B cell (primary cell): ENCODE measurements around the gene ZNF148. TPM values are rescaled to one million over a fixed set of nuclear protein-coding genes. Genes with fewer than 3 reads are reported as not detected.

Source experiments
- ATAC-seq: fragments of 200-7000 bp; cut with Tn5 transposase; one replicate; pipeline ENCODE4 v1.10.0; 2021; ENCODE audit warnings: low read depth, mild to moderate bottlenecking, moderate number of reproducible peaks, moderate library complexity
- CTCF ChIA-PET: fragments of 350-600 bp; sonication (Branson Sonifier 250); formaldehyde crosslinking; loops from one replicate; lab custom pipeline; 2021; ENCODE audit warnings: antibody characterized with exemption, inconsistent platforms; lab: Charles Lee
- POLR2A ChIA-PET: fragments of 350-600 bp; sonication (Branson Sonifier 250); formaldehyde crosslinking; loops from one replicate; lab custom pipeline; 2021; ENCODE audit warnings: antibody characterized with exemption; lab: Charles Lee
- DNase-seq: peaks from one replicate; pipeline ENCODE4 v3.0.0; 2013
- H2AFZ ChIP-seq: 2 replicates; pipeline ENCODE4 v1.6.1; 2012; ENCODE audit warnings: mild to moderate bottlenecking, low read depth, low read length; ENCODE audit not compliant: insufficient read depth, poor library complexity, severe bottlenecking
- H3K27ac ChIP-seq, 2 donors: 1 replicate in 1 of 2; 2 replicates in 1 of 2; pipeline ENCODE4 v1.5.1; 2012 to 2013; ENCODE audit warnings: low read length in 2 of 2, mild to moderate bottlenecking in 2 of 2, moderate library complexity in 1 of 2
- H3K27me3 ChIP-seq, 4 experiments: fragments of 200-600 bp in 1 of 4; sonication (generic) in 1 of 4; replicated peaks in 1 of 4; 1 replicate in 2 of 4; 2 replicates in 2 of 4; pipeline versions ENCODE4 v1.6.1 to v1.7.0; 2013 to 2016; ENCODE audit warnings: low read length in 3 of 4, mild to moderate bottlenecking in 2 of 4, mixed read lengths in 1 of 4, moderate library complexity in 1 of 4; ENCODE audit not compliant: insufficient read depth in 4 of 4, control insufficient read depth in 3 of 4; ENCODE audit errors: control extremely low read depth in 1 of 4
- H3K36me3 ChIP-seq, 2 experiments: replicated peaks in 1 of 2; 1 replicate in 1 of 2; 2 replicates in 1 of 2; pipeline versions ENCODE4 v1.6.1 to v1.7.1; 2013; ENCODE audit warnings: low read length in 1 of 2; ENCODE audit not compliant: insufficient read depth in 2 of 2, control insufficient read depth in 1 of 2; ENCODE audit errors: control extremely low read depth in 1 of 2, extremely low read depth in 1 of 2
- H3K4me1 ChIP-seq, 2 donors: fragments of 200-600 bp in 1 of 2; sonication (generic) in 1 of 2; 1 replicate in 1 of 2; 2 replicates in 1 of 2; pipeline versions ENCODE4 v1.5.1 to v1.6.1; 2013 to 2017; ENCODE audit warnings: low read length in 2 of 2; ENCODE audit not compliant: control insufficient read depth in 2 of 2, insufficient read depth in 2 of 2
- H3K4me2 ChIP-seq: replicated peaks from 2 replicates; pipeline ENCODE3; 2012; ENCODE audit warnings: mild to moderate bottlenecking, low read depth, low read length; ENCODE audit not compliant: poor library complexity, severe bottlenecking
- H3K4me3 ChIP-seq, 5 experiments: fragments of 200-600 bp in 1 of 5; sonication (generic) in 1 of 5; 1 replicate in 3 of 5; 2 replicates in 2 of 5; pipeline versions ENCODE4 v1.5.1 to v1.7.0; 2011 to 2016; ENCODE audit warnings: low read length in 4 of 5, mild to moderate bottlenecking in 4 of 5, low read depth in 2 of 5, control low read depth in 1 of 5, moderate library complexity in 1 of 5; ENCODE audit not compliant: insufficient read depth in 1 of 5; ENCODE audit errors: control extremely low read depth in 1 of 5, extremely low read depth in 1 of 5
- H3K79me2 ChIP-seq: fragments of 200-600 bp; sonication (generic); one replicate; pipeline ENCODE4 v1.6.0; 2016; ENCODE audit warnings: low read length; ENCODE audit not compliant: control insufficient read depth, insufficient read depth
- H3K9ac ChIP-seq: fragments of 200-600 bp; sonication (generic); 2 replicates; pipeline ENCODE4 v1.6.1; 2017; ENCODE audit warnings: mild to moderate bottlenecking, low read length, moderate library complexity
- H3K9me3 ChIP-seq, 3 donors: one replicate each; pipeline versions ENCODE4 v1.6.1 to v1.7.1; 2013; ENCODE audit warnings: low read length in 2 of 3; ENCODE audit not compliant: control insufficient read depth in 2 of 3, insufficient read depth in 1 of 3; ENCODE audit errors: control extremely low read depth in 1 of 3
- H4K20me1 ChIP-seq: 2 replicates; pipeline ENCODE4 v1.6.0; 2012; ENCODE audit warnings: mild to moderate bottlenecking, low read length; ENCODE audit not compliant: insufficient read depth, control insufficient read depth, poor library complexity, severe bottlenecking
- H3K27ac Mint-ChIP-seq: one replicate; pipeline ENCODE4 v1.8.0; 2021; ENCODE audit warnings: mixed read lengths
- H3K27me3 Mint-ChIP-seq: one replicate; pipeline ENCODE4 v1.8.0; 2021; ENCODE audit warnings: mixed read lengths
- H3K4me1 Mint-ChIP-seq: one replicate; pipeline ENCODE4 v1.8.0; 2021; ENCODE audit warnings: mixed read lengths
- H3K4me3 Mint-ChIP-seq: one replicate; pipeline ENCODE4 v1.8.0; 2021; ENCODE audit warnings: mixed read lengths
- H3K9me3 Mint-ChIP-seq: one replicate; pipeline ENCODE4 v1.8.0; 2022; ENCODE audit warnings: mixed read lengths; ENCODE audit not compliant: insufficient read depth
- CTCF ChIP-seq: fragments of 200-600 bp; IDR thresholded peaks from one replicate; pipeline ENCODE4 v1.8.0; 2022; ENCODE audit warnings: antibody characterized with exemption, mild to moderate bottlenecking
- EZH2 ChIP-seq: IDR thresholded peaks from 2 replicates; pipeline ENCODE4 v1.6.1; 2012; ENCODE audit warnings: borderline replicate concordance, low read depth, mild to moderate bottlenecking, moderate library complexity, low read length; ENCODE audit not compliant: insufficient read depth, poor library complexity, severe bottlenecking
- WGBS: methylation state at CpG from one replicate; pipeline ENCODE4 v1.1.5; 2013; ENCODE audit warnings: missing lambda C conversion rate; ENCODE audit not compliant: insufficient coverage; 5-methylcytosine and 5-hydroxymethylcytosine counted together
- intact Hi-C: fragments of 100-400 bp; cut with micrococcal nuclease; formaldehyde crosslinking; loops from one replicate; pipeline ENCODE4 v1.10.0; 2022
- polyA plus RNA-seq: library from polyadenylated mRNA; depleted of rRNA; stranded (reverse); fragments of >200 nt; gene quantifications from 2 replicates; pipeline ENCODE4 v1.2.3, GENCODE V29; 2012
- total RNA-seq, 2 donors: library from RNA; stranded (reverse); fragments of 120-200 nt in 1 of 2; gene quantifications; 1 replicate in 1 of 2; 2 replicates in 1 of 2; pipeline versions ENCODE4 v1.2.3 to v1.2.4, GENCODE V29; 2013 to 2022

ZNF148 gene
- total and polyA plus RNA-seq, 2 donors (not counting 1 experiment from before 2014, with no cell fraction given): 8.1 to 71.5 TPM

- ATAC-seq: no peak
- intact Hi-C loops: loop anchor here (10.0 kb wide), 1 partner anchor 45 kb away; no protein-coding TSS in a partner anchor
- H3K9me3 Mint-ChIP-seq: no peaks in the 10 kb centered on the region
These were observed 15.4 kb downstream of the ZNF148 start for GRCh38 chr3:125359700-125360099.

GRCh38 chr3:125358923-125359322, 16.2 kb downstream of the ZNF148 start:
- Histone ChIP-seq H2AFZ (no peak overlapping the region), H3K79me2 (peaks cover 98% of the 10 kb centered on the region), H3K9me3 (no peaks in the 10 kb centered on the region), H4K20me1 (peaks cover 84% of the 10 kb centered on the region), H3K4me2 (no peak overlapping the region), H3K4me1 (peaks cover 24 to 35% of the 10 kb centered on the region in 2 donors), H3K4me3 (no peak overlapping the region), H3K9ac (no peak overlapping the region), H3K27ac (peak overlapping the region in 1 of 2 donors; percentile 60), H3K27me3 (no peaks in the 10 kb centered on the region), H3K36me3 (no peaks in the 10 kb centered on the region)
- intact Hi-C loops: no loop called here
- TF ChIP-seq CTCF: no peak
- TF ChIP-seq EZH2: no peak
- Mint-ChIP-seq H3K27me3 (no peaks in the 10 kb centered on the region), H3K27ac (no peak overlapping the region), H3K4me1 (peaks cover 67% of the 10 kb centered on the region), H3K9me3 (no peaks in the 10 kb centered on the region), H3K4me3 (peak overlapping the region; percentile 46)
- DNase-seq (no peak), ATAC-seq (no peak)
- POLR2A ChIA-PET: no interaction called here
- CTCF ChIA-PET: no interaction called here

More at GRCh38 chr3:125359700-125360099, 15.4 kb downstream of the ZNF148 start:
- TF ChIP-seq CTCF (no peak), EZH2 (no peak)
- peaks cover 71% of the 10 kb centered on the region for H3K4me1 Mint-ChIP-seq
- peaks cover 86% of the 10 kb centered on the region for H4K20me1 ChIP-seq
- peak overlapping the region; percentile 1 for H3K27ac Mint-ChIP-seq
- no peaks in the 10 kb centered on the region for H3K27me3 Mint-ChIP-seq
- 53% methylated on average over 7 of the region's 9 CpGs for WGBS
- no peak overlapping the region for H3K4me3 ChIP-seq
- peaks cover 99% of the 10 kb centered on the region for H3K79me2 ChIP-seq
- no peaks in the 10 kb centered on the region for H3K9me3 ChIP-seq
- no peaks in the 10 kb centered on the region for H3K36me3 ChIP-seq
- H3K4me3 Mint-ChIP-seq: peak overlapping the region; percentile 3
- no peak overlapping the region for H3K9ac ChIP-seq
- H3K27ac ChIP-seq: peak overlapping the region in 1 of 2 donors; percentile 60
- H3K4me2 ChIP-seq: peak overlapping the region; percentile 20
- H2AFZ ChIP-seq: no peak overlapping the region
- no peak for DNase-seq
- ChIA-PET CTCF (interaction anchor here (0.8 kb wide), 1 partner anchor 9 kb away, joined by 3 read pairs; no protein-coding TSS in a partner anchor), POLR2A (no interaction called here)
- no peaks in the 10 kb centered on the region for H3K27me3 ChIP-seq
- peaks cover 24 to 35% of the 10 kb centered on the region in 2 donors for H3K4me1 ChIP-seq
